IPS-15b (cell line): ENCODE results near the gene PPP3R1.
"Not testable (repeated sequence)": the region's sequence is repeated elsewhere in the genome, so short reads cannot be mapped to it uniquely, and the experiment has no call there.

Experiments used
- H3K27me3 ChIP-seq: one replicate; pipeline ENCODE4 v1.6.1; 2013; ENCODE audit warnings: low read length; ENCODE audit not compliant: control insufficient read depth, insufficient read depth
- H3K36me3 ChIP-seq: one replicate; pipeline ENCODE4 v1.6.1; 2013; ENCODE audit warnings: low read length; ENCODE audit not compliant: control insufficient read depth, insufficient read depth
- H3K4me1 ChIP-seq: one replicate; pipeline ENCODE4 v1.6.1; 2013; ENCODE audit warnings: mild to moderate bottlenecking, low read length; ENCODE audit not compliant: control insufficient read depth, insufficient read depth
- H3K4me3 ChIP-seq: one replicate; pipeline ENCODE4 v1.5.1; 2013; ENCODE audit warnings: low read depth, low read length
- H3K9ac ChIP-seq: one replicate; pipeline ENCODE4 v1.6.1; 2013; ENCODE audit warnings: low read depth, mild to moderate bottlenecking, low read length
- H3K9me3 ChIP-seq: one replicate; pipeline ENCODE4 v1.6.1; 2013; ENCODE audit warnings: mild to moderate bottlenecking, low read length; ENCODE audit not compliant: control insufficient read depth, insufficient read depth

Gene PPP3R1

DNA sequence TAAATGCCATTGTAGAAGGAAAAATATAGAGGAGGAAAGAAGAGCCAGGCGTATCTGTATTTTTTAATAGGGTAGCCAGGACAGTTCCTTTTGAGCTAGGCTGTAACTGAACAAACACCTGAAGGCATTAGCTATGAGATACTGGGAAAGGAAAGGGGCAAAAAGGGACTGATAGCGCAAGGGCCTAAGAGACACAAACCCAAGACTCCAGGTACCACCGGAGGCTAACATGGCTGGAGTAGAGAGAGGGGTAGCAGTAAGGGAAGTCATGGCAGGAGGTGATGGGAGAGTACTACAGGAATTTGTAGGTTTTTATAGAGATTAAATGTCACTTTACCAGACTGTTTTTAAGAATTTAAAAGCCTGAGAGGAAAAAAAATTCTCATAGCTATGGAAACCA, 73.9 kb downstream of the PPP3R1 start:
- H3K4me3 ChIP-seq = no peak overlapping the region
- no peaks in the 10 kb centered on the region for H3K9me3 ChIP-seq
- H3K4me1 ChIP-seq = no peaks in the 10 kb centered on the region
- no peaks in the 10 kb centered on the region for H3K27me3 ChIP-seq
- no peak overlapping the region for H3K9ac ChIP-seq
- H3K36me3 ChIP-seq = peaks cover 5% of the 10 kb centered on the region

GRCh38 chr2:68177541-68177940, 74.8 kb downstream of the PPP3R1 start:
- Histone ChIP-seq H3K36me3 (peaks cover 5% of the 10 kb centered on the region), H3K9me3 (no peaks in the 10 kb centered on the region)

GRCh38 chr2:68176657-68177056, 75.7 kb downstream of the PPP3R1 start:
- no peaks in the 10 kb centered on the region for H3K27me3 ChIP-seq
- H3K4me3 ChIP-seq = no peak overlapping the region
- H3K4me1 ChIP-seq = no peaks in the 10 kb centered on the region
- no peaks in the 10 kb centered on the region for H3K9me3 ChIP-seq
- no peak overlapping the region for H3K9ac ChIP-seq
- H3K36me3 ChIP-seq = peaks cover 5% of the 10 kb centered on the region

More at GRCh38 chr2:68177541-68177940, 74.8 kb downstream of the PPP3R1 start:
- no peaks in the 10 kb centered on the region for H3K27me3 ChIP-seq
- H3K4me1 ChIP-seq = no peaks in the 10 kb centered on the region
- H3K4me3 ChIP-seq = no peak overlapping the region
- H3K9ac ChIP-seq = no peak overlapping the region

DNA sequence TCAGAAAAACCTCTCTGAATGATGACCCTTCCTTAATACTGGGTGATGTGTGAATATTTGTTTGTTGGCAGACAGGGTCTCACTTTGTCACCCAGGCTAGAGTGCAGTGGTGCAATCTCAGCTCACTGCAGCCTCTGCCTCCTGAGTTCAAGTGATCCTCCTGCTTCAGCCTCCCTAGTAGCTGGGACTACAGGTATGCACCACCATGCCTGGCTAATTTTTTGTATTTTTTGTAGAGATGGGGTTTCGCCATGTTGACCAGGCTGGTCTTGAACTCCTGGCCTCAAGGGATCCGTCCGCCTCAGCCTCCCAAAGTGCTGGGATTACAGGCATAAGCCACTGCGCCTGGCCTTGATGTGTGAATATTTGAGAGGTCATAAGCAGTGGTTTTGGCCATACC, 77.1 kb downstream of the PPP3R1 start:
- not testable (repeated sequence) for H3K4me1 ChIP-seq, H3K9me3 ChIP-seq, H3K9ac ChIP-seq, H3K4me3 ChIP-seq, H3K27me3 ChIP-seq, H3K36me3 ChIP-seq

GRCh38 chr2:68172990-68173700, 79.2 kb downstream of the PPP3R1 start:
- Histone ChIP-seq H3K4me3 (no peak overlapping the region), H3K27me3 (no peaks in the 10 kb centered on the region), H3K9ac (no peak overlapping the region), H3K4me1 (no peaks in the 10 kb centered on the region), H3K9me3 (no peaks in the 10 kb centered on the region), H3K36me3 (peaks cover 5% of the 10 kb centered on the region)

- no peak overlapping the region for H3K4me3 ChIP-seq
- H3K9ac ChIP-seq = no peak overlapping the region
- peaks cover 5% of the 10 kb centered on the region for H3K36me3 ChIP-seq
- no peaks in the 10 kb centered on the region for H3K4me1 ChIP-seq
- no peaks in the 10 kb centered on the region for H3K27me3 ChIP-seq
- H3K9me3 ChIP-seq = no peaks in the 10 kb centered on the region
Measured at GRCh38 chr2:68172521-68172920, 79.8 kb downstream of the PPP3R1 start.

DNA sequence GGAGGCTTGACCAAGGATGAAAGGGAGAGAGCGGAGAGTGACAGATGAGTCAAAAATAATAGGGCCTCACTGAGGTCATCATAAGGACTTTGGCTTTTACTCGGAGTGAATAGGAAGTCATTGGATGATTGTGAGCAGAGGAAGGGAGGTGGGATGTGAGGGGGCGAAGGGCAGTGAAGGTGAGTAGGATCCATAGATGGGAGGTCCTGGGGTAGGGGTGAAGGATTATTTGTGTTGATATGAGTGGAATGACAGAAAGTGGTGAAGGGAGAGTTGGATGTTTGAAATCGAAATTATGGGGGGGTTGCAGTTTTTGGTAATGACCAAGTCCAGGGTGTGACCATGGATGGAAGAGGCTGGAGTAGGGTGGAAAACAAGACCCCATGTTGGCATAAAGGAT, 80.6 kb downstream of the PPP3R1 start:
- Histone ChIP-seq H3K36me3 (peaks cover 5% of the 10 kb centered on the region), H3K27me3 (no peaks in the 10 kb centered on the region), H3K9me3 (no peaks in the 10 kb centered on the region), H3K9ac (no peak overlapping the region), H3K4me1 (no peaks in the 10 kb centered on the region), H3K4me3 (no peak overlapping the region)

DNA sequence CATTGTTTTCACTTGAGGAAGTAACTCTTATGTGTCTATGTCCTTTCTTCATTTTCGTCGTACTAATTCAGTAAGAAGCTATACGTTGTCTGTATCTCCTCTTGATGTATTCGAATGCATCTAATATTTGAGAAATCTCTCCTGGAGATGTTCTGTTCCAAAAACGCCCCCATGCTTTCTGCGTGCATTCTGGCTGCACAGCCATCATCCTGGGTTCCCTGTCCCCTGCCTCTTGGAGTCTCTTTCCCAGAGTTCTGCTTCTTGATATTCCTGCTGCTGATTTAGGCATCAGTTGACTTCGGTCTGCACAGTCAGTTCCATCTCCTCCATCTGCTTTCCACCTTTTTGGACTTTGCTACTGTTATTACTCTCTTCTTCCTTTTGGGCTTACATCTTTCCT, 81.2 kb downstream of the PPP3R1 start:
- H3K27me3 ChIP-seq = no peaks in the 10 kb centered on the region
- H3K9ac ChIP-seq = no peak overlapping the region
- H3K36me3 ChIP-seq = peaks cover 5% of the 10 kb centered on the region
- no peaks in the 10 kb centered on the region for H3K4me1 ChIP-seq
- H3K4me3 ChIP-seq = no peak overlapping the region
- H3K9me3 ChIP-seq = no peaks in the 10 kb centered on the region

DNA sequence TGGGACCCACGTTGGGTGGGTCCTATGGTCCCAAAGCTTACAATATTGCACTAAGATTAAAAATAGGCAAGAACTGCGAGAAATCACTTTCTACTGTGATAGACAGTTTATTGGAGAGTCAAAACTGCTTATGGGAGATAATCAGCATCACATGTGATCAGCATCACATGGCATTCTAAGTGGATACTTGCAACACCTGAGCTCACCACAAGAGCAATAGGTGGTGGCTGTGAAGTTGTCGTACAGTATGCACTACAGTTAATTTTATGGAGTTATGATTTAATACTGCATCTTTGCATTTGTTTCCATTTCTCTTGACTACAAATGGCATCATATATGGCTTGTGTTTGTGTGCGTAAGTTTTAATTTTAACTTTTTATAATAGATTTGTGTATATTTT, 83.0 kb downstream of the PPP3R1 start:
- Histone ChIP-seq H3K36me3 (peaks cover 5% of the 10 kb centered on the region), H3K4me3 (no peak overlapping the region), H3K9me3 (no peaks in the 10 kb centered on the region), H3K4me1 (no peaks in the 10 kb centered on the region), H3K9ac (no peak overlapping the region), H3K27me3 (no peaks in the 10 kb centered on the region)

DNA sequence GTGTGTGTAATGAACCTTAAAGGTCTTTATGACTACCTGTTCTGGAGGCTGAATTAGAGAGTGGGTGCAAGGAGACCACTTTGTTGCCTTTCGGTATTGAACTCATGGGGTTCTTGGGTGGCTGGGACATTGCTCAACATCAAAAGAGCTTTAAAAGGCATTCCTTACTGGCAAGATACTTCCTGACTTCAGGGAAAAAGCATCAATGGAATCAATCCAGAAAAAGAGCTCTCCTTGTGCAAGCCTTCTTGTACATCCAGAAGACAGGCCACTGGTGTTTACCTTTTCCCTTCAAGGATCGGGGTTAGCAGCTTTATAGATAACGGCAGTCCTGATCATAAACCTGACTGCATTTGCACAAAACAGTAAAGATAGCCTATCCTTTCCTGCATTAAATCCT, 85.1 kb downstream of the PPP3R1 start:
- Histone ChIP-seq H3K27me3 (no peaks in the 10 kb centered on the region), H3K36me3 (peaks cover 11% of the 10 kb centered on the region), H3K4me1 (no peaks in the 10 kb centered on the region), H3K9ac (no peak overlapping the region), H3K4me3 (no peak overlapping the region), H3K9me3 (no peaks in the 10 kb centered on the region)

- no peak overlapping the region for H3K4me3 ChIP-seq
- peaks cover 27% of the 10 kb centered on the region for H3K36me3 ChIP-seq
- H3K27me3 ChIP-seq = no peaks in the 10 kb centered on the region
- H3K4me1 ChIP-seq = no peaks in the 10 kb centered on the region
- H3K9me3 ChIP-seq = no peaks in the 10 kb centered on the region
- no peak overlapping the region for H3K9ac ChIP-seq
Measured at GRCh38 chr2:68163641-68164040, 88.7 kb downstream of the PPP3R1 start.

GRCh38 chr2:68158134-68158447, 94.2 kb downstream of the PPP3R1 start:
- peaks cover 3% of the 10 kb centered on the region for H3K4me1 ChIP-seq
- peaks cover 16% of the 10 kb centered on the region for H3K36me3 ChIP-seq
- H3K9ac ChIP-seq = peak overlapping the region; percentile 95
- H3K9me3 ChIP-seq = no peaks in the 10 kb centered on the region
- H3K27me3 ChIP-seq = no peaks in the 10 kb centered on the region
- H3K4me3 ChIP-seq = peak overlapping the region; percentile 95
